GM21381 (cell line): Measurements from ENCODE around the gene GRIN2B.

Source experiments
- ATAC-seq: cut with Tn5 transposase; IDR thresholded peaks from one replicate; pipeline ENCODE4 v1.9.1; 2021; ENCODE audit warnings: mild to moderate bottlenecking, moderate library complexity; ENCODE audit not compliant: unreplicated experiment

The GRIN2B gene

GRCh38 chr12:13957576-13957975, 23.8 kb downstream of the GRIN2B start:
- no peak for ATAC-seq

DNA sequence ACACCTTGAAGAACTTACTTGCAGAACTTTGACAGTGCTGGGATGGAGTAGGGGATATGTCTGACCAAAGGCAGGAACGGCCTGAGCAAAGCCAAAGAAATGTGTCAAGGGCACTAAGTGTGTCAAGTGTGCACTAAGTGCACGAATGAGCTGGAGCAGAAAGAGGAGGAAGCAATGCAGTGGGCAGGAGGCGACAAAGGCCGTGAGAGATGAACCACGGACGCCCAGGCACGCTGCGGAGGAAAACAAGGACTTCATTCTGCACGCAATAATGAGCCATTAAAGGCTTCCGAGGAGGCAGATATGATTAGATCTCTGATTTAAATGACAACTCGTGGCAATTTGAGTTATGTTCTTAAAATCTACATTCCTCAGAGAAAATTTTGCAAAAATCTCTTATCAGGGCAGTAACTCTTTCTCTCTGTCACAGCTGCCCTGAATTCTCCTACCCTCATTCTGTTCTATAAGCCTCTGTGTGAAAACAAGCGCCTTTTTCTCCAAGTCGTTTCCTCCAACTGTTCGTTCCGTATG, 25.3 kb downstream of the GRIN2B start:
- ATAC-seq = no peak

DNA sequence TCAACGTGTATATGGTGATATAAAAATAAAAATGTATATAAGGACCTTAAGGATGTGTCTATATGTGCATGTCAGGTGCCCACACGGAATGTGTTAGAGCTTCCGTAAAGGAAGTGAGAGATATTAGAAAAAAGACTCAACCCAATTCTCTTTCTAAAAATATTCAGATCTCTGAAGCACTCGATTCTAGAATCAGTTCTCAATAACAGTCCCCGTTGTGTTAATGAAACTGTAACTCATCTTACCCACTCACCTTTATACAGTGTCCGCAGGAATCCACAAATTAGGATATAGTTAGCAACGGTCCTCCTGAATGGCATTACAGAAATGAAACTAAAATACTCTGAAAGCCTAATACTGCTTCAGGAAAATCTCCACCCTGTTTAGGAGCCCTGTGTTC, 29.3 kb downstream of the GRIN2B start:
- ATAC-seq = no peak

DNA sequence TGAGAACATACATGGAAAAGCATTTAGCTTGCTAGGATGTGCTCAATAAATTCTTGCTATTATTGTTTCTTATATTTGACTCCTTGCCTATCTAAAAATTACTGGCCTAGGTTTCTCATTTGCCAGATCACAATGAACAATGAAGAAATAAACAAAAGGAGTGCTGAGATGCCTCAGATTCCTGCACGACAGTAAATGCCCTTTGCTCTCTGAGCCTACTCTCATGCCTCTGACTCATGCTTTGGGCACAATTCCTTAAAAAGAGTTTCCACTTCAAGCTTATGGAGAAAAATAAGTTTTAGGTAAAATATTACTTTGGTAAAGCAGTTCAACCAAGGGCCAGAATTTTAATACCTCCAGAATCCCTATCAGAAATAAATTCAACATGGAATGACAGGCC, 30.9 kb downstream of the GRIN2B start:
- ATAC-seq = no peak

- ATAC-seq = no peak
Measured at GRCh38 chr12:13948621-13949020, 32.8 kb downstream of the GRIN2B start.

GRCh38 chr12:13947276-13947946, 34.0 kb downstream of the GRIN2B start:
- no peak for ATAC-seq

- ATAC-seq = no peak
Measured at GRCh38 chr12:13945641-13946040, 35.8 kb downstream of the GRIN2B start.

DNA sequence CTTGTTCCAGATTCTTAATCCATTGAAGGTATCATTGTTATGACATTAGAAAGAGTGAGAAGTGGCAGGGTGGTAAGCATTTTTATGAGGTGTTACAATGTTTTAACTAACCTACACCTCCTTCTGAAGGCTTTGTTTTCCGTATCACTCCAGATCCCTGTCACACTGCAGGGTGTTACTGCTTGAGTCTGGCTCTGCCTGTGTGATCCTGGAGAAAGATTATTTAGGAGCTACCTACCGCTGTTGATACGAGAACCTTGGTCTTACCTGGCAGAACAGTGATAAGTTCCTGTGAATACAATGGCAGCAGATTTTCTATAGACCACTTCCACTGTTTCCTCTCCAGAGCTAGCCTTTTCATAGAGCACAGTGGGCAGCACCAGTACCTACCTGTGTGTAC, 36.2 kb downstream of the GRIN2B start:
- ATAC-seq = no peak

DNA sequence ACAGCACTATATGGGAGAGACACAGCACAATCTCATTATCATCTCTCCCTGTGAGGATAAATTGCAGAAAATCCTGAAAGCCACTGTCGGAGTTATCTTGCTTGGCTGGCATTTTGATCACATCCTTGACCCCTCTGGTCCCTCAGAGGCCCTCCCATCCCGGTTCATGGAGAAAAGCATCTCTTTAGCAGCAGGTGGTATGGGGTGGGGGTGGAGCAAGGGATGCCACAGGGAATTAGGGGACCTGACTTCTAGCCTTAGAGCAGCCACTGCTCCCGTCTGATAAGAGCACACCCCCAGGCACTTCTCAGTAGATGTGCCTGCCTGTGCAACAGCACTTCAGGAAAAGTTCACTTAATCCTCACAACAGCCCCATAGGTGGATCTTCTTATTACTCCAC, 38.6 kb downstream of the GRIN2B start:
- no peak for ATAC-seq

GRCh38 chr12:13941258-13942249, 39.8 kb downstream of the GRIN2B start:
- no peak for ATAC-seq

GRCh38 chr12:13940335-13940865, 41.0 kb downstream of the GRIN2B start:
- no peak for ATAC-seq

DNA sequence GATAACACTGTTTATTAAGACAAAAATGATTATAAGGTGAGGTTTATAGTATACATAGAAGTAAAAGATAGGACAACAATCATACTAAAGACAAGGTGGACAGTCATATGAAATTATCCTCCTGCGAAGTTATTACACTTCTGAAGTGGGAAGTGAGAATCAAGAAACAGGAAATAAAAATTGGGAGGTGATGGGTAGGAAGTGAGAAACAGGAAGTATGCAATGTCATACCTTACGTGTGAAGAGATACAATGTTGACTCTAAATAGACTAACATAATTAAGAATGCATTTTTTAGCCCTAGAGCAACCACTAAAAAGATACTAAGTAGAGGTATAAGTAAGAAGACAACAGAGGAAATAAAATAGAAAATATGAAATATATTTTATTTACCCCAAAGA, 43.7 kb downstream of the GRIN2B start:
- ATAC-seq = no peak

DNA sequence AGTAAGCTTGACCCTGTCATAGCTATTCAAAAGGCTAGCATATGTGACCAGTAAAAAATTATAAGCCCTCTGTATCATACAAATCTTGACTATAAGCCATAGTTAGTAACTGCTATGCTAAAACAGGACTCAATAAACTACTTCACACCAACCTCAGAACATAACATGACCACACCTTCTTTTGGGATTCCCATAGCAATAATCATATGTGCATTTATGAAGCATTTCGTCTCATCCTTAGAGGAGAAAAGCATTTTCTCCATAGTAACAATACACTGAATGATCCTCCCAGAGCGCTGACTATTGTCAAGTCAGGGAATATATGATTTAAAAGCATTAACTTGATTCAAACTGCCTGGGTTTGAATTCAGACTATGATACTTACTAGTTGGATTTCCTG, 46.2 kb downstream of the GRIN2B start:
- no peak for ATAC-seq
